ENCODE data around the gene ACSL1.

ACSL1 gene

DNA sequence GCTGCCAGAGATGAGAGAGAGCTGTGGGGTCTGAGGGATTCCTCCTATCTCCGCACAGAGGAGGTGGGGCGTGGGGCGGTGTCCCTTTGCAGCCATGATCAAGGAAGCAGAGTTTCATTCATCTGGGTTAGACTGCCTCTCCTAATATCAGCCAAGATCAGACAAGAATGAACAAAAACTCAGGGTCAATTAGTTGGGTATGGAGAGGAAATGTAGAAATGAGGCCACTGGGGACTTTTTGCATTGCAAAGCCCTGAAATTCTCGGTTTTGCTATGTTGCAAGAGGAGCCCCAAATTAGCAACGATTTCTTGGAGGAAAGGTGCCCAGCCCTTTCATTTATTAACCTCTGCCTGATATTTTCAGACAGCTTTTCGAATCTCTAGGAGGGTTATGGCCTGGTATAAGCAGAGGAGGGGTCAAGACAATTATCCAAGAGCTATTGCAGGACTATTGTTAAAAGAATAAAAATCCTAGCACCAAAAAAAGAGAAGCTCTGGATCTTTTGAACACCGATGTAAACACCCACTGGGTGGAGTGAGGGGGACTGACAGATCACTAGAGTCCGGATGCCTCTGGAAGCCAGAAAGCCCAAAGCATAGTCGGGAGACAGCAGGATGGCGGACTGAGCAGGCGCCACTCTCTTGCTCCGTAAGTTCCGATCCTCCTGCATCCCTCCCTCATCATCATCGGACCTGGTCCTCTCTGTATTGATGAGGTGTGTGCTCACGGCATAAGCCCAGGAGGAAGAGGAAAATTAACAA, 34.4 kb upstream of the ACSL1 start:
- H3K4me3 ChIP-seq (ENCODE audit: low read depth, low read length): no peak overlapping the region
- TF ChIP-seq, protein P1, sequence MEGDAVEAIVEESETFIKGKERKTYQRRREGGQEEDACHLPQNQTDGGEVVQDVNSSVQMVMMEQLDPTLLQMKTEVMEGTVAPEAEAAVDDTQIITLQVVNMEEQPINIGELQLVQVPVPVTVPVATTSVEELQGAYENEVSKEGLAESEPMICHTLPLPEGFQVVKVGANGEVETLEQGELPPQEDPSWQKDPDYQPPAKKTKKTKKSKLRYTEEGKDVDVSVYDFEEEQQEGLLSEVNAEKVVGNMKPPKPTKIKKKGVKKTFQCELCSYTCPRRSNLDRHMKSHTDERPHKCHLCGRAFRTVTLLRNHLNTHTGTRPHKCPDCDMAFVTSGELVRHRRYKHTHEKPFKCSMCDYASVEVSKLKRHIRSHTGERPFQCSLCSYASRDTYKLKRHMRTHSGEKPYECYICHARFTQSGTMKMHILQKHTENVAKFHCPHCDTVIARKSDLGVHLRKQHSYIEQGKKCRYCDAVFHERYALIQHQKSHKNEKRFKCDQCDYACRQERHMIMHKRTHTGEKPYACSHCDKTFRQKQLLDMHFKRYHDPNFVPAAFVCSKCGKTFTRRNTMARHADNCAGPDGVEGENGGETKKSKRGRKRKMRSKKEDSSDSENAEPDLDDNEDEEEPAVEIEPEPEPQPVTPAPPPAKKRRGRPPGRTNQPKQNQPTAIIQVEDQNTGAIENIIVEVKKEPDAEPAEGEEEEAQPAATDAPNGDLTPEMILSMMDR (IDR thresholded peaks at IDR 0.05; ENCODE audit: borderline replicate concordance, insufficient read depth, low read depth, low read length): no peak

GRCh38 chr4:184857441-184858121, 31.8 kb upstream of the ACSL1 start:
- TF ChIP-seq, protein P1 (IDR thresholded peaks at IDR 0.05; ENCODE audit: borderline replicate concordance, insufficient read depth, low read depth, low read length): no peak
- H3K4me3 ChIP-seq (ENCODE audit: low read depth, low read length): no peak overlapping the region

DNA sequence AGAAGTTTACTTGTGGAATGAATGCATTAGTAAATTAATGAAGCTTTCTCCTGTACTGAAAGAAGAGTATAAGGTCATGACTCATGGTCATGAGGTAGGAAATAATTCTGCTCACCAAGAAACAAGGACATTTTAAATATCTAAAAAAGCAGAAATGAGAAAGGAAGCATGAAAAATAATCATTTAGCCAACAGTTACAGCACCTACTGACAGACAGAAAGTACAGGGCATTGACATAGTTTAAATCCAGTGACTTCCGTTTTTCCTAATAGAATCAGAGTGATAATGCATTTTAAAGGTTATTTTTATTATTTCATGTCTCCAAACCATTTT, 30.5 kb upstream of the ACSL1 start:
- TF ChIP-seq, protein P1 (IDR thresholded peaks at IDR 0.05; ENCODE audit: borderline replicate concordance, insufficient read depth, low read depth, low read length): no peak

DNA sequence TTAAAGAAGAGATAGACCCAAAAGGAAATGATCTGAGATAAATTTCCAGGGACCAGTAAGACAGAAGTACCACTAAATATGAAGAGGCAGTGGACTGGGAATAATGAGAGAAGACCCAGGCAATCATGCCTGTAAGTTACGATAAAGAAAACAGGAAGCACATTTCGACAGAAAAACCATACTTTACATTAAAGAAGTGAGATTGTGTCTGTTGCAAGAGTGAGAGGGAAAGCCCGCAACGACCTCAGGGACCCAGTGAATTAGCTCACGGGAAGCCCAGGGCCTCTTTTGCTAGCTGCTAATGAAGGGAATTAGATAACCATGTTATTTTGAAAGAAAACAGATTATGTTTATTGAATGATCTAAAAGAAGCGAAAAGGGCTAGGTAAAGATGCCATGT, 28.9 kb upstream of the ACSL1 start:
- TF ChIP-seq, protein P1 (IDR thresholded peaks at IDR 0.05; ENCODE audit: borderline replicate concordance, insufficient read depth, low read depth, low read length): no peak
- H3K4me3 ChIP-seq (ENCODE audit: low read depth, low read length): no peak overlapping the region

More for the DNA sequence above, 30.5 kb upstream of the ACSL1 start:
- no peak overlapping the region for H3K4me3 ChIP-seq (ENCODE audit: low read depth, low read length)

- no peak overlapping the region for H3K4me3 ChIP-seq (ENCODE audit: low read depth, low read length)
- TF ChIP-seq, protein P1 (IDR thresholded peaks at IDR 0.05; ENCODE audit: borderline replicate concordance, insufficient read depth, low read depth, low read length): no peak
Measured at GRCh38 chr4:184853436-184853835, 27.7 kb upstream of the ACSL1 start.

- TF ChIP-seq, protein P1 (IDR thresholded peaks at IDR 0.05; ENCODE audit: borderline replicate concordance, insufficient read depth, low read depth, low read length): no peak
- no peak overlapping the region for H3K4me3 ChIP-seq (ENCODE audit: low read depth, low read length)
Measured at GRCh38 chr4:184851886-184852285, 26.1 kb upstream of the ACSL1 start.

DNA sequence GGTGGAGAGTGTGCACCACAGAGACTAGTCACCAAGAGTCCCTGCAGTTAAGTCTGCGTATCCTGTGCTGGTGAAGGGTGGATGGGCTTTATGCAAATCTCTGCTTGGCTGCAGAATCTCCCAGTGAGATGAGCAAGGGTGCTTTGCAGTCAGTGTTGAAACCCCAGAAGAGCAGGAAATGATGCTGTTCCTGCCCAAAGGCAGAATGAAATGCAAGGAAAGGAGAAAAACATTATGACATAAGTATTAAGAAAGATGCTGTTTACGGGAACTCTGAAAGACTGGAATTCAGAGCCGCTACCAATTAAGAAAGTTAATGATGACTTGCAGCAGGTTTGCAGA, 25.4 kb upstream of the ACSL1 start:
- H3K4me3 ChIP-seq (ENCODE audit: low read depth, low read length): peak overlapping the region; percentile 16

More for the DNA sequence above, 25.4 kb upstream of the ACSL1 start:
- TF ChIP-seq, protein P1 (IDR thresholded peaks at IDR 0.05; ENCODE audit: borderline replicate concordance, insufficient read depth, low read depth, low read length): no peak

All from GM12875 (cell line).